H9 (cell line): Measurements from ENCODE around the gene HAGH. TPM values are rescaled to one million over a fixed set of nuclear protein-coding genes. Genes with fewer than 3 reads are reported as not detected.
A peak's percentile ranks its signal among the peaks of the same experiment; 100 is the strongest.

ENCODE experiments used
- DNase-seq: peaks from one replicate; pipeline ENCODE4 v3.0.0-alpha.2; 2017
- H2AFZ ChIP-seq: one replicate; pipeline ENCODE4 v1.6.1; 2013; ENCODE audit warnings: mild to moderate bottlenecking, low read length, control low read depth, moderate library complexity
- H2AK5ac ChIP-seq: 2 replicates; pipeline ENCODE4 v1.6.1; 2013; ENCODE audit warnings: low read length, control low read depth, mixed read lengths; ENCODE audit not compliant: insufficient read length
- H2BK120ac ChIP-seq: one replicate; pipeline ENCODE4 v1.6.1; 2013; ENCODE audit warnings: low read depth, mild to moderate bottlenecking, low read length, control low read depth, inconsistent platforms; ENCODE audit not compliant: poor library complexity, severe bottlenecking
- H2BK12ac ChIP-seq: 2 replicates; pipeline ENCODE4 v1.6.1; 2013; ENCODE audit warnings: low read length, control low read depth, mixed read lengths, low read depth; ENCODE audit not compliant: insufficient read length
- H2BK15ac ChIP-seq: 2 replicates; pipeline ENCODE4 v1.6.1; 2013; ENCODE audit warnings: low read depth, low read length, control low read depth
- H2BK20ac ChIP-seq: one replicate; pipeline ENCODE4 v1.6.1; 2013; ENCODE audit warnings: low read depth, mild to moderate bottlenecking, low read length, control low read depth, inconsistent platforms; ENCODE audit not compliant: poor library complexity, severe bottlenecking
- H2BK5ac ChIP-seq: 2 replicates; pipeline ENCODE4 v1.6.1; 2013; ENCODE audit warnings: low read length, control low read depth, mixed read lengths; ENCODE audit not compliant: insufficient read length
- H3K14ac ChIP-seq: 2 replicates; pipeline ENCODE4 v1.6.1; 2013; ENCODE audit warnings: low read length, control low read depth; ENCODE audit not compliant: insufficient read depth
- H3K18ac ChIP-seq: 2 replicates; pipeline ENCODE4 v1.6.1; 2013; ENCODE audit warnings: low read depth, mild to moderate bottlenecking, mixed read lengths, low read length, control low read depth; ENCODE audit not compliant: insufficient read length
- H3K23ac ChIP-seq: 2 replicates; pipeline ENCODE4 v1.6.1; 2013; ENCODE audit warnings: low read length, control low read depth, mixed read lengths, low read depth; ENCODE audit not compliant: insufficient read length
- H3K23me2 ChIP-seq: 2 replicates; pipeline ENCODE4 v1.6.1; 2013; ENCODE audit warnings: low read depth, mild to moderate bottlenecking, mixed read lengths, low read length, control low read depth; ENCODE audit not compliant: insufficient read length, poor library complexity, severe bottlenecking
- H3K27ac ChIP-seq: 2 replicates; pipeline ENCODE4 v1.5.1; 2013; ENCODE audit warnings: low read length, control low read depth, mixed read lengths, low read depth; ENCODE audit not compliant: insufficient read length
- H3K27me3 ChIP-seq: 2 replicates; pipeline ENCODE4 v1.6.1; 2013; ENCODE audit warnings: low read length, control low read depth, inconsistent platforms; ENCODE audit not compliant: insufficient read depth
- H3K4ac ChIP-seq: 2 replicates; pipeline ENCODE4 v1.6.1; 2013; ENCODE audit warnings: low read depth, mild to moderate bottlenecking, control low read depth, inconsistent platforms, low read length, moderate library complexity
- H3K4me1 ChIP-seq: 2 replicates; pipeline ENCODE4 v1.6.1; 2013; ENCODE audit warnings: low read length, control low read depth, inconsistent platforms; ENCODE audit not compliant: insufficient read depth
- H3K4me2 ChIP-seq: 2 replicates; pipeline ENCODE4 v1.6.1; 2013; ENCODE audit warnings: low read length, control low read depth, mixed read lengths; ENCODE audit not compliant: insufficient read length, insufficient read depth
- H3K56ac ChIP-seq: 2 replicates; pipeline ENCODE4 v1.6.1; 2013; ENCODE audit warnings: low read depth, mild to moderate bottlenecking, mixed read lengths, low read length, control low read depth; ENCODE audit not compliant: insufficient read length
- H3K79me1 ChIP-seq: 2 replicates; pipeline ENCODE4 v1.6.1; 2013; ENCODE audit warnings: low read depth, mild to moderate bottlenecking, moderate library complexity, low read length, control low read depth, inconsistent platforms; ENCODE audit not compliant: insufficient read depth, poor library complexity, severe bottlenecking
- H3K79me2 ChIP-seq: 2 replicates; pipeline ENCODE4 v1.6.1; 2013; ENCODE audit warnings: low read length, control low read depth, inconsistent platforms; ENCODE audit not compliant: insufficient read depth
- H3K9ac ChIP-seq: 2 replicates; pipeline ENCODE4 v1.6.1; 2013; ENCODE audit warnings: low read length, control low read depth, mixed read lengths; ENCODE audit not compliant: insufficient read length; ENCODE audit errors: extremely low read depth
- H3K9me3 ChIP-seq: one replicate; pipeline ENCODE4 v1.6.1; 2013; ENCODE audit warnings: low read depth, low read length, inconsistent platforms; ENCODE audit not compliant: control insufficient read depth
- H3T11ph ChIP-seq: one replicate; pipeline ENCODE4 v1.6.1; 2013; ENCODE audit warnings: mild to moderate bottlenecking, low read length, control low read depth, inconsistent platforms
- H4K20me1 ChIP-seq: one replicate; pipeline ENCODE4 v1.6.1; 2013; ENCODE audit not compliant: control insufficient read depth, insufficient read length, insufficient read depth
- H4K5ac ChIP-seq: 2 replicates; pipeline ENCODE4 v1.6.1; 2013; ENCODE audit warnings: low read depth, mild to moderate bottlenecking, mixed read lengths, low read length, control low read depth; ENCODE audit not compliant: insufficient read length
- H4K8ac ChIP-seq: replicated peaks from 2 replicates; pipeline ENCODE4 v1.6.1; 2013; ENCODE audit warnings: low read length, control low read depth, mixed read lengths, low read depth; ENCODE audit not compliant: insufficient read length
- H4K91ac ChIP-seq: 2 replicates; pipeline ENCODE4 v1.6.1; 2013; ENCODE audit warnings: low read depth, mild to moderate bottlenecking, moderate library complexity, mixed read lengths, low read length, control low read depth; ENCODE audit not compliant: insufficient read length
- H3K27ac Mint-ChIP-seq, 3 experiments: 2 replicates in 2 of 3; 3 replicates in 1 of 3; pipeline ENCODE4 v1.8.0; 2020 to 2021; ENCODE audit warnings: mixed read lengths in 3 of 3, mild to moderate bottlenecking in 1 of 3, moderate library complexity in 1 of 3
- H3K27me3 Mint-ChIP-seq: 2 replicates; pipeline ENCODE4 v1.8.0; 2021; ENCODE audit warnings: low read depth, mild to moderate bottlenecking, moderate library complexity, mixed read lengths
- H3K36me3 Mint-ChIP-seq, 3 experiments: 2 replicates in 2 of 3; 3 replicates in 1 of 3; pipeline ENCODE4 v1.8.0; 2020 to 2021; ENCODE audit warnings: low read depth in 3 of 3, mixed read lengths in 3 of 3; ENCODE audit not compliant: insufficient read depth in 1 of 3
- H3K4me1 Mint-ChIP-seq, 2 experiments: 2 replicates each; pipeline ENCODE4 v1.8.0; 2020; ENCODE audit warnings: mixed read lengths in 2 of 2
- H3K4me3 Mint-ChIP-seq, 2 experiments: 2 replicates in 1 of 2; 3 replicates in 1 of 2; pipeline ENCODE4 v1.8.0; 2020 to 2021; ENCODE audit warnings: mild to moderate bottlenecking in 2 of 2, mixed read lengths in 2 of 2, moderate library complexity in 1 of 2
- H3K9me3 Mint-ChIP-seq, 2 experiments: 2 replicates in 1 of 2; 3 replicates in 1 of 2; pipeline ENCODE4 v1.8.0; 2020; ENCODE audit warnings: mild to moderate bottlenecking in 2 of 2, mixed read lengths in 2 of 2, moderate library complexity in 1 of 2
- CTCF ChIP-seq: fragments of 200-600 bp; sonication (generic); conservative IDR thresholded peaks from 3 replicates; pipeline ENCODE4 v1.8.0; 2021; ENCODE audit warnings: antibody characterized with exemption, mild to moderate bottlenecking
- WGBS: extraction: QIAGEN DNeasy Blood & Tissue Kit; methylation state at CpG from one replicate; pipeline ENCODE4 v1.1.7; 2013; ENCODE audit warnings: missing lambda C conversion rate, low lambda C conversion rate, mixed read lengths; ENCODE audit not compliant: insufficient read length; ENCODE audit errors: extremely low coverage; 5-methylcytosine and 5-hydroxymethylcytosine counted together
- total RNA-seq: library from RNA; stranded (reverse); gene quantifications from 2 replicates; pipeline ENCODE4 v1.2.1, GENCODE V29; 2021

The HAGH gene
- total RNA-seq, 1 experiment from 2014 or later: 30.0 TPM

GRCh38 chr16:1828645-1829410 is 2.2 kb upstream of the HAGH start:
- DNase-seq: no peak
- Histone ChIP-seq H2AFZ (no peak overlapping the region), H2AK5ac (no peak overlapping the region), H3K4me2 (peak overlapping the region; percentile 31), H3K79me2 (peaks cover 4% of the 10 kb centered on the region; the same call in 1 of the 2 replicates), H3K9ac (no peak overlapping the region), H3K27ac (no peak overlapping the region), H2BK5ac (no peak overlapping the region), H2BK15ac (no peak overlapping the region), H3K9me3 (no peaks in the 10 kb centered on the region), H2BK20ac (no peak overlapping the region), H3K56ac (no peak overlapping the region), H4K91ac (no peak overlapping the region), H2BK12ac (no peak overlapping the region), H3T11ph (no peak overlapping the region), H4K5ac (no peak overlapping the region), H3K23ac (no peak overlapping the region), H3K27me3 (no peaks in the 10 kb centered on the region), H4K8ac (no peak overlapping the region), H4K20me1 (no peaks in the 10 kb centered on the region), H3K4ac (no peak overlapping the region), H3K23me2 (peaks cover 10% of the 10 kb centered on the region), H3K4me1 (peaks cover 2% of the 10 kb centered on the region; the same call in 1 of the 2 replicates), H3K18ac (no peak overlapping the region), H3K14ac (no peak overlapping the region), H2BK120ac (no peak overlapping the region), H3K79me1 (peaks cover 10% of the 10 kb centered on the region)
- H3K27me3 Mint-ChIP-seq: peaks cover 5% of the 10 kb centered on the region; the same call in 1 of the 2 replicates
- no peak for TF ChIP-seq CTCF
- peaks cover 11 to 18% of the 10 kb centered on the region in 2 experiments for H3K4me1 Mint-ChIP-seq
- WGBS: no CpG with 5 or more reads among the region's 11 CpGs
- no peaks in the 10 kb centered on the region; a peak in 3 of 7 replicates for H3K36me3 Mint-ChIP-seq
- peak overlapping the region; percentile 71 to 94; a peak in 4 of 5 replicates for H3K4me3 Mint-ChIP-seq
- H3K9me3 Mint-ChIP-seq: no peaks in the 10 kb centered on the region; a peak in 1 of 5 replicates
- H3K27ac Mint-ChIP-seq: no peak overlapping the region
